Activated T-helper 1 cell treated with anti-CD3 and anti-CD28 coated beads, Interleukin-12 subunit alpha, Interleukin-12 subunit beta, Interleukin-2, Interleukin-4 antibody, amounts not matched to agents 30 ng/mL and 10 ng/mL and 1 ng/mL, durations not matched to agents 14 hours and 24 hours and 36 hours (primary cell): ENCODE results near the gene SH3RF2. TPM values are rescaled to one million over a fixed set of nuclear protein-coding genes. Genes with fewer than 3 reads are reported as not detected.
A peak's percentile ranks its signal among the peaks of the same experiment; 100 is the strongest.
"Not testable (repeated sequence)": the region's sequence is repeated elsewhere in the genome, so short reads cannot be mapped to it uniquely, and the experiment has no call there.

Experiments used
- DNase-seq: peaks from one replicate; pipeline ENCODE4 v3.0.0; 2021; ENCODE audit warnings: low spot score
- H3K27ac Mint-ChIP-seq: one replicate; pipeline ENCODE4 v1.8.0; 2021; ENCODE audit warnings: mild to moderate bottlenecking, mixed read lengths
- H3K27me3 Mint-ChIP-seq: one replicate; pipeline ENCODE4 v1.8.0; 2022; ENCODE audit warnings: mild to moderate bottlenecking, moderate library complexity, mixed read lengths; ENCODE audit not compliant: insufficient read depth
- H3K36me3 Mint-ChIP-seq: one replicate; pipeline ENCODE4 v1.8.0; 2021; ENCODE audit warnings: low read depth, mixed read lengths
- H3K4me1 Mint-ChIP-seq: one replicate; pipeline ENCODE4 v1.8.0; 2021; ENCODE audit warnings: low read depth, mixed read lengths
- H3K4me3 Mint-ChIP-seq: one replicate; pipeline ENCODE4 v1.8.0; 2021; ENCODE audit warnings: mild to moderate bottlenecking, moderate library complexity, mixed read lengths
- H3K9me3 Mint-ChIP-seq: one replicate; pipeline ENCODE4 v1.8.0; 2021; ENCODE audit warnings: mixed read lengths
- intact Hi-C: fragments of 100-400 bp; cut with micrococcal nuclease; formaldehyde crosslinking; loops from one replicate; pipeline ENCODE4 v1.15.1; 2024
- total RNA-seq: library from RNA; stranded (reverse); gene quantifications from 2 replicates; pipeline ENCODE4 v1.2.3, GENCODE V29; 2022

The SH3RF2 gene
- total RNA-seq = 0.18 TPM in 1 of 2 replicates, not detected in the other

- peak within 1 kb of the TSS; percentile 52 for H3K27ac Mint-ChIP-seq
- H3K4me1 Mint-ChIP-seq = peaks cover 42% of the 10 kb centered on the region
- no peaks in the 10 kb centered on the region for H3K36me3 Mint-ChIP-seq
- H3K4me3 Mint-ChIP-seq = peak within 1 kb of the TSS; percentile 72
- H3K9me3 Mint-ChIP-seq = no peaks in the 10 kb centered on the region
- DNase-seq = peak; percentile 26
- H3K27me3 Mint-ChIP-seq = peaks cover 51% of the 10 kb centered on the region
- intact Hi-C loops = loop anchor here (1.0 to 2.0 kb wide), 3 partner anchors 10 to 266 kb away; partner anchors contain the start of genes PRELID2 and RBM27
Measured at GRCh38 chr5:145936401-145937131, at the start of gene SH3RF2. Gene SH3RF2, plus strand, starts transcription at chr5:145936578. Its CDS starts 1,351 bp downstream, at chr5:145937929.

- no peak overlapping the region for H3K27ac Mint-ChIP-seq
- intact Hi-C loops = no loop called here
- H3K27me3 Mint-ChIP-seq = peaks cover 2% of the 10 kb centered on the region
- H3K4me1 Mint-ChIP-seq = no peaks in the 10 kb centered on the region
- peaks cover 5% of the 10 kb centered on the region for H3K9me3 Mint-ChIP-seq
- H3K36me3 Mint-ChIP-seq = no peaks in the 10 kb centered on the region
- no peak for DNase-seq
- H3K4me3 Mint-ChIP-seq = no peak overlapping the region
Measured at GRCh38 chr5:145887217-145887616, 49.2 kb upstream of the SH3RF2 start.

- Mint-ChIP-seq H3K9me3 (peaks cover 5% of the 10 kb centered on the region), H3K36me3 (no peaks in the 10 kb centered on the region), H3K27me3 (peaks cover 2% of the 10 kb centered on the region), H3K27ac (no peak overlapping the region), H3K4me1 (no peaks in the 10 kb centered on the region), H3K4me3 (no peak overlapping the region)
- no peak for DNase-seq
- intact Hi-C loops = no loop called here
Measured at GRCh38 chr5:145887976-145888574, 48.3 kb upstream of the SH3RF2 start.

GRCh38 chr5:145889611-145890010, 46.8 kb upstream of the SH3RF2 start:
- Mint-ChIP-seq H3K36me3 (no peaks in the 10 kb centered on the region), H3K4me1 (no peaks in the 10 kb centered on the region), H3K27me3 (peaks cover 2% of the 10 kb centered on the region), H3K27ac (no peak overlapping the region), H3K9me3 (peaks cover 5% of the 10 kb centered on the region), H3K4me3 (no peak overlapping the region)
- intact Hi-C loops = no loop called here
- no peak for DNase-seq

- H3K9me3 Mint-ChIP-seq, H3K4me1 Mint-ChIP-seq, H3K4me3 Mint-ChIP-seq, H3K27ac Mint-ChIP-seq, H3K36me3 Mint-ChIP-seq, H3K27me3 Mint-ChIP-seq, DNase-seq, intact Hi-C loops: not testable (repeated sequence)
Measured at GRCh38 chr5:145891378-145891777, 45.0 kb upstream of the SH3RF2 start.

GRCh38 chr5:145898171-145898570, 38.2 kb upstream of the SH3RF2 start:
- no peak overlapping the region for H3K4me3 Mint-ChIP-seq
- no peak for DNase-seq
- no peaks in the 10 kb centered on the region for H3K9me3 Mint-ChIP-seq
- peaks cover 8% of the 10 kb centered on the region for H3K27me3 Mint-ChIP-seq
- intact Hi-C loops = no loop called here
- no peak overlapping the region for H3K27ac Mint-ChIP-seq
- no peaks in the 10 kb centered on the region for H3K4me1 Mint-ChIP-seq
- H3K36me3 Mint-ChIP-seq = no peaks in the 10 kb centered on the region

- intact Hi-C loops = no loop called here
- Mint-ChIP-seq H3K27me3 (peaks cover 9% of the 10 kb centered on the region), H3K27ac (no peak overlapping the region), H3K36me3 (no peaks in the 10 kb centered on the region), H3K9me3 (no peaks in the 10 kb centered on the region), H3K4me1 (no peaks in the 10 kb centered on the region), H3K4me3 (no peak overlapping the region)
- no peak for DNase-seq
Measured at GRCh38 chr5:145902421-145902820, 34.0 kb upstream of the SH3RF2 start.

GRCh38 chr5:145903113-145903512, 33.3 kb upstream of the SH3RF2 start:
- H3K27me3 Mint-ChIP-seq = peaks cover 4% of the 10 kb centered on the region
- no peak overlapping the region for H3K27ac Mint-ChIP-seq
- DNase-seq = no peak
- no peaks in the 10 kb centered on the region for H3K4me1 Mint-ChIP-seq
- H3K9me3 Mint-ChIP-seq = no peaks in the 10 kb centered on the region
- H3K4me3 Mint-ChIP-seq = no peak overlapping the region
- intact Hi-C loops = no loop called here
- no peaks in the 10 kb centered on the region for H3K36me3 Mint-ChIP-seq

GRCh38 chr5:145903867-145904266, 32.5 kb upstream of the SH3RF2 start:
- intact Hi-C loops = no loop called here
- DNase-seq = no peak
- no peaks in the 10 kb centered on the region for H3K9me3 Mint-ChIP-seq
- H3K4me1 Mint-ChIP-seq = no peaks in the 10 kb centered on the region
- no peaks in the 10 kb centered on the region for H3K36me3 Mint-ChIP-seq
- no peak overlapping the region for H3K27ac Mint-ChIP-seq
- H3K4me3 Mint-ChIP-seq = no peak overlapping the region
- peaks cover 4% of the 10 kb centered on the region for H3K27me3 Mint-ChIP-seq

GRCh38 chr5:145904743-145905142, 31.6 kb upstream of the SH3RF2 start:
- H3K4me1 Mint-ChIP-seq = no peaks in the 10 kb centered on the region
- no peak for DNase-seq
- no peak overlapping the region for H3K4me3 Mint-ChIP-seq
- intact Hi-C loops = no loop called here
- no peak overlapping the region for H3K27ac Mint-ChIP-seq
- H3K9me3 Mint-ChIP-seq = no peaks in the 10 kb centered on the region
- H3K36me3 Mint-ChIP-seq = no peaks in the 10 kb centered on the region
- H3K27me3 Mint-ChIP-seq = peaks cover 4% of the 10 kb centered on the region

GRCh38 chr5:145906401-145906800, 30.0 kb upstream of the SH3RF2 start:
- Mint-ChIP-seq H3K4me1 (no peaks in the 10 kb centered on the region), H3K27me3 (peaks cover 5% of the 10 kb centered on the region), H3K27ac (no peak overlapping the region), H3K9me3 (no peaks in the 10 kb centered on the region), H3K36me3 (no peaks in the 10 kb centered on the region), H3K4me3 (no peak overlapping the region)
- no peak for DNase-seq
- intact Hi-C loops = no loop called here

GRCh38 chr5:145908206-145908960, 28.0 kb upstream of the SH3RF2 start:
- H3K9me3 Mint-ChIP-seq = no peaks in the 10 kb centered on the region
- no peaks in the 10 kb centered on the region for H3K4me1 Mint-ChIP-seq
- no peaks in the 10 kb centered on the region for H3K36me3 Mint-ChIP-seq
- intact Hi-C loops = no loop called here
- no peak overlapping the region for H3K4me3 Mint-ChIP-seq
- DNase-seq = no peak
- H3K27me3 Mint-ChIP-seq = peaks cover 5% of the 10 kb centered on the region
- H3K27ac Mint-ChIP-seq = no peak overlapping the region

GRCh38 chr5:145911164-145911563, 25.2 kb upstream of the SH3RF2 start:
- peaks cover 9% of the 10 kb centered on the region for H3K27me3 Mint-ChIP-seq
- intact Hi-C loops = no loop called here
- H3K27ac Mint-ChIP-seq = no peak overlapping the region
- H3K36me3 Mint-ChIP-seq = no peaks in the 10 kb centered on the region
- H3K4me1 Mint-ChIP-seq = no peaks in the 10 kb centered on the region
- no peak overlapping the region for H3K4me3 Mint-ChIP-seq
- H3K9me3 Mint-ChIP-seq = no peaks in the 10 kb centered on the region
- DNase-seq = no peak
